ENCODE results near the gene GORASP2.
"Not testable (repeated sequence)": the region's sequence is repeated elsewhere in the genome, so short reads cannot be mapped to it uniquely, and the experiment has no call there.

GORASP2 gene

GRCh38 chr2:170895023-170895757 is 33.9 kb upstream of the GORASP2 start:
- Histone ChIP-seq H3K4me3 (ENCODE audit: low read length in 2 of 2) (no peak overlapping the region), H3K9me3 (ENCODE audit: control insufficient read depth in 2 of 2, low read length in 2 of 2) (no peaks in the 10 kb centered on the region), H3K4me1 (ENCODE audit: control insufficient read depth in 2 of 2, insufficient read depth in 2 of 2, low read length in 2 of 2) (no peaks in the 10 kb centered on the region), H3K36me3 (ENCODE audit: control insufficient read depth in 2 of 2, insufficient read depth in 2 of 2, low read length in 2 of 2) (no peaks in the 10 kb centered on the region), H3K27me3 (ENCODE audit: control insufficient read depth in 2 of 2, insufficient read depth in 2 of 2, low read length in 2 of 2) (no peaks in the 10 kb centered on the region), H3K9ac (ENCODE audit: low read depth in 1 of 2, low read length in 2 of 2) (no peak overlapping the region), H3K27ac (ENCODE audit: low read depth in 2 of 2, low read length in 2 of 2) (no peak overlapping the region)

GRCh38 chr2:170896622-170897021 is 32.4 kb upstream of the GORASP2 start:
- Histone ChIP-seq H3K9ac (ENCODE audit: low read depth in 1 of 2, low read length in 2 of 2) (no peak overlapping the region), H3K4me1 (ENCODE audit: control insufficient read depth in 2 of 2, insufficient read depth in 2 of 2, low read length in 2 of 2) (no peaks in the 10 kb centered on the region), H3K27ac (ENCODE audit: low read depth in 2 of 2, low read length in 2 of 2) (no peak overlapping the region), H3K4me3 (ENCODE audit: low read length in 2 of 2) (no peak overlapping the region), H3K36me3 (ENCODE audit: control insufficient read depth in 2 of 2, insufficient read depth in 2 of 2, low read length in 2 of 2) (no peaks in the 10 kb centered on the region), H3K27me3 (ENCODE audit: control insufficient read depth in 2 of 2, insufficient read depth in 2 of 2, low read length in 2 of 2) (no peaks in the 10 kb centered on the region), H3K9me3 (ENCODE audit: control insufficient read depth in 2 of 2, low read length in 2 of 2) (no peaks in the 10 kb centered on the region)

- H3K36me3 ChIP-seq (ENCODE audit: control insufficient read depth in 2 of 2, insufficient read depth in 2 of 2, low read length in 2 of 2) = no peaks in the 10 kb centered on the region
- no peaks in the 10 kb centered on the region for H3K27me3 ChIP-seq (ENCODE audit: control insufficient read depth in 2 of 2, insufficient read depth in 2 of 2, low read length in 2 of 2)
- no peaks in the 10 kb centered on the region for H3K9me3 ChIP-seq (ENCODE audit: control insufficient read depth in 2 of 2, low read length in 2 of 2)
- H3K4me1 ChIP-seq (ENCODE audit: control insufficient read depth in 2 of 2, insufficient read depth in 2 of 2, low read length in 2 of 2) = no peaks in the 10 kb centered on the region
- no peak overlapping the region for H3K27ac ChIP-seq (ENCODE audit: low read depth in 2 of 2, low read length in 2 of 2)
- no peak overlapping the region for H3K4me3 ChIP-seq (ENCODE audit: low read length in 2 of 2)
- H3K9ac ChIP-seq (ENCODE audit: low read depth in 1 of 2, low read length in 2 of 2) = no peak overlapping the region
Measured at GRCh38 chr2:170897108-170897507, 31.9 kb upstream of the GORASP2 start.

- Histone ChIP-seq H3K27me3 (ENCODE audit: control insufficient read depth in 2 of 2, insufficient read depth in 2 of 2, low read length in 2 of 2) (no peaks in the 10 kb centered on the region), H3K27ac (ENCODE audit: low read depth in 2 of 2, low read length in 2 of 2) (no peak overlapping the region), H3K4me3 (ENCODE audit: low read length in 2 of 2) (no peak overlapping the region), H3K36me3 (ENCODE audit: control insufficient read depth in 2 of 2, insufficient read depth in 2 of 2, low read length in 2 of 2) (no peaks in the 10 kb centered on the region), H3K9ac (ENCODE audit: low read depth in 1 of 2, low read length in 2 of 2) (no peak overlapping the region), H3K4me1 (ENCODE audit: control insufficient read depth in 2 of 2, insufficient read depth in 2 of 2, low read length in 2 of 2) (no peaks in the 10 kb centered on the region), H3K9me3 (ENCODE audit: control insufficient read depth in 2 of 2, low read length in 2 of 2) (no peaks in the 10 kb centered on the region)
Measured at GRCh38 chr2:170905864-170906263, 23.2 kb upstream of the GORASP2 start.

GRCh38 chr2:170911314-170911889 is 17.7 kb upstream of the GORASP2 start:
- Histone ChIP-seq H3K4me3 (ENCODE audit: low read length in 2 of 2) (no peak overlapping the region), H3K36me3 (ENCODE audit: control insufficient read depth in 2 of 2, insufficient read depth in 2 of 2, low read length in 2 of 2) (no peaks in the 10 kb centered on the region), H3K27me3 (ENCODE audit: control insufficient read depth in 2 of 2, insufficient read depth in 2 of 2, low read length in 2 of 2) (no peaks in the 10 kb centered on the region), H3K9me3 (ENCODE audit: control insufficient read depth in 2 of 2, low read length in 2 of 2) (peaks cover 3 to 8% of the 10 kb centered on the region in 2 donors), H3K27ac (ENCODE audit: low read depth in 2 of 2, low read length in 2 of 2) (no peak overlapping the region), H3K9ac (ENCODE audit: low read depth in 1 of 2, low read length in 2 of 2) (no peak overlapping the region), H3K4me1 (ENCODE audit: control insufficient read depth in 2 of 2, insufficient read depth in 2 of 2, low read length in 2 of 2) (no peaks in the 10 kb centered on the region)

- H3K27me3 ChIP-seq (ENCODE audit: control insufficient read depth in 2 of 2, insufficient read depth in 2 of 2, low read length in 2 of 2); H3K4me1 ChIP-seq (ENCODE audit: control insufficient read depth in 2 of 2, insufficient read depth in 2 of 2, low read length in 2 of 2); H3K36me3 ChIP-seq (ENCODE audit: control insufficient read depth in 2 of 2, insufficient read depth in 2 of 2, low read length in 2 of 2); H3K4me3 ChIP-seq (ENCODE audit: low read length in 2 of 2); H3K9ac ChIP-seq (ENCODE audit: low read depth in 1 of 2, low read length in 2 of 2); H3K27ac ChIP-seq (ENCODE audit: low read depth in 2 of 2, low read length in 2 of 2): not testable (repeated sequence)
- H3K9me3 ChIP-seq (ENCODE audit: control insufficient read depth in 2 of 2, low read length in 2 of 2) = peaks cover 8 to 12% of the 10 kb centered on the region in 2 donors
Measured at GRCh38 chr2:170914994-170915666, 13.9 kb upstream of the GORASP2 start.

- H3K27ac ChIP-seq (ENCODE audit: low read depth in 2 of 2, low read length in 2 of 2) = no peak overlapping the region
- H3K9ac ChIP-seq (ENCODE audit: low read depth in 1 of 2, low read length in 2 of 2) = no peak overlapping the region
- no peaks in the 10 kb centered on the region for H3K27me3 ChIP-seq (ENCODE audit: control insufficient read depth in 2 of 2, insufficient read depth in 2 of 2, low read length in 2 of 2)
- H3K4me3 ChIP-seq (ENCODE audit: low read length in 2 of 2) = no peak overlapping the region
- H3K9me3 ChIP-seq (ENCODE audit: control insufficient read depth in 2 of 2, low read length in 2 of 2) = peaks cover 0 to 12% of the 10 kb centered on the region in 2 donors
- H3K4me1 ChIP-seq (ENCODE audit: control insufficient read depth in 2 of 2, insufficient read depth in 2 of 2, low read length in 2 of 2) = no peaks in the 10 kb centered on the region
- no peaks in the 10 kb centered on the region for H3K36me3 ChIP-seq (ENCODE audit: control insufficient read depth in 2 of 2, insufficient read depth in 2 of 2, low read length in 2 of 2)
Measured at GRCh38 chr2:170917219-170917913, 11.7 kb upstream of the GORASP2 start.

GRCh38 chr2:170917957-170918356 is 11.1 kb upstream of the GORASP2 start:
- Histone ChIP-seq H3K4me1 (ENCODE audit: control insufficient read depth in 2 of 2, insufficient read depth in 2 of 2, low read length in 2 of 2) (no peaks in the 10 kb centered on the region), H3K27ac (ENCODE audit: low read depth in 2 of 2, low read length in 2 of 2) (no peak overlapping the region), H3K4me3 (ENCODE audit: low read length in 2 of 2) (no peak overlapping the region), H3K36me3 (ENCODE audit: control insufficient read depth in 2 of 2, insufficient read depth in 2 of 2, low read length in 2 of 2) (no peaks in the 10 kb centered on the region), H3K9me3 (ENCODE audit: control insufficient read depth in 2 of 2, low read length in 2 of 2) (peaks cover 0 to 11% of the 10 kb centered on the region in 2 donors), H3K9ac (ENCODE audit: low read depth in 1 of 2, low read length in 2 of 2) (no peak overlapping the region), H3K27me3 (ENCODE audit: control insufficient read depth in 2 of 2, insufficient read depth in 2 of 2, low read length in 2 of 2) (no peaks in the 10 kb centered on the region)

- H3K9me3 ChIP-seq (ENCODE audit: control insufficient read depth in 2 of 2, low read length in 2 of 2) = peaks cover 0 to 10% of the 10 kb centered on the region in 2 donors
- H3K27me3 ChIP-seq (ENCODE audit: control insufficient read depth in 2 of 2, insufficient read depth in 2 of 2, low read length in 2 of 2); H3K27ac ChIP-seq (ENCODE audit: low read depth in 2 of 2, low read length in 2 of 2); H3K9ac ChIP-seq (ENCODE audit: low read depth in 1 of 2, low read length in 2 of 2); H3K36me3 ChIP-seq (ENCODE audit: control insufficient read depth in 2 of 2, insufficient read depth in 2 of 2, low read length in 2 of 2); H3K4me3 ChIP-seq (ENCODE audit: low read length in 2 of 2); H3K4me1 ChIP-seq (ENCODE audit: control insufficient read depth in 2 of 2, insufficient read depth in 2 of 2, low read length in 2 of 2): not testable (repeated sequence)
Measured at GRCh38 chr2:170921873-170922272, 7.2 kb upstream of the GORASP2 start.

All from mucosa of rectum (tissue), 2 donors.